Tibial nerve (tissue), 4 donors: Measurements from ENCODE around the gene LRRC17. TPM values are rescaled to one million over a fixed set of nuclear protein-coding genes. Genes with fewer than 3 reads are reported as not detected.

ENCODE experiments used
- DNase-seq, 2 donors: peaks; one replicate each; pipeline ENCODE4 v3.0.0-alpha.2; 2019; ENCODE audit warnings: low spot score in 2 of 2
- H3K27ac ChIP-seq, 4 donors: fragments of 200-600 bp; sonication (generic) in 3 of 4; one replicate each; pipeline ENCODE4 v1.5.1; 2017 to 2019; ENCODE audit warnings: mild to moderate bottlenecking in 1 of 4
- H3K27me3 ChIP-seq, 2 donors: fragments of 200-600 bp; sonication (generic) in 1 of 2; one replicate each; pipeline versions ENCODE4 v1.5.1 to v1.6.0; 2017 to 2019
- H3K36me3 ChIP-seq, 3 donors: fragments of 200-600 bp; sonication (generic); one replicate each; pipeline ENCODE4 v1.5.1; 2018 to 2019
- H3K4me1 ChIP-seq, 4 donors: fragments of 200-600 bp; sonication (generic) in 3 of 4; one replicate each; pipeline ENCODE4 v1.5.1; 2017 to 2019
- H3K4me3 ChIP-seq, 4 donors: fragments of 200-600 bp; sonication (generic) in 3 of 4; one replicate each; pipeline ENCODE4 v1.5.1; 2017 to 2019; ENCODE audit warnings: mild to moderate bottlenecking in 1 of 4, moderate library complexity in 1 of 4
- H3K9me3 ChIP-seq, 4 donors: fragments of 200-600 bp; sonication (generic) in 3 of 4; one replicate each; pipeline ENCODE4 v1.5.1; 2017 to 2019
- CTCF ChIP-seq, 5 experiments: fragments of 200-600 bp in 3 of 5; fragments of 450-650 bp in 2 of 5; sonication (generic) in 3 of 5; IDR thresholded peaks; one replicate each; pipeline ENCODE4 v1.5.1; 2016 to 2019; ENCODE audit warnings: antibody characterized with exemption in 5 of 5, mild to moderate bottlenecking in 3 of 5, moderate library complexity in 2 of 5
- EP300 ChIP-seq, 2 donors: sonication (generic); formaldehyde crosslinking; IDR thresholded peaks; one replicate each; pipeline ENCODE4 v1.6.1; 2017; ENCODE audit warnings: antibody characterized with exemption in 2 of 2, mild to moderate bottlenecking in 1 of 2
- POLR2A ChIP-seq, 2 donors: fragments of 450-650 bp; IDR thresholded peaks; one replicate each; pipeline ENCODE4 v1.6.1; 2017; ENCODE audit warnings: antibody characterized with exemption in 2 of 2, mild to moderate bottlenecking in 2 of 2, moderate library complexity in 2 of 2
- WGBS, 2 donors: methylation state at CpG; one replicate each; pipeline ENCODE4 v1.1.5; 2018; 5-methylcytosine and 5-hydroxymethylcytosine counted together
- total RNA-seq, 4 donors: library from RNA; depleted of rRNA; stranded (reverse); fragments of >200 nt; gene quantifications; one replicate each; pipeline ENCODE4 v1.1.0, GENCODE V29; 2016

Gene LRRC17
- total RNA-seq, 4 donors from 2014 or later, result 1.7 to 9.0 (median 2.6) TPM

- peaks cover 0 to 19% (median 0%) of the 10 kb centered on the region in 4 donors for H3K9me3 ChIP-seq
- DNase-seq, result no peak
- H3K4me1 ChIP-seq, result no peaks in the 10 kb centered on the region
- 77 to 80% methylated on average over 7 of the region's 7 CpGs for WGBS, 2 donors
- TF ChIP-seq POLR2A (IDR thresholded peaks at IDR 0.05) (no peak), EP300 (IDR thresholded peaks at IDR 0.05) (no peak), CTCF (IDR thresholded peaks at IDR 0.05) (no peak)
- H3K27me3 ChIP-seq, result no peaks in the 10 kb centered on the region
- no peaks in the 10 kb centered on the region for H3K36me3 ChIP-seq
- no peak overlapping the region for H3K27ac ChIP-seq
- H3K4me3 ChIP-seq, result no peak overlapping the region
Measured at GRCh38 chr7:102983602-102984001, 70.8 kb downstream of the LRRC17 start.

- H3K4me1 ChIP-seq, result peaks cover 0 to 6% (median 0%) of the 10 kb centered on the region in 4 donors
- H3K27ac ChIP-seq, result no peak overlapping the region
- no peaks in the 10 kb centered on the region for H3K36me3 ChIP-seq
- TF ChIP-seq POLR2A (IDR thresholded peaks at IDR 0.05) (no peak), EP300 (IDR thresholded peaks at IDR 0.05) (no peak), CTCF (IDR thresholded peaks at IDR 0.05) (no peak)
- no peaks in the 10 kb centered on the region for H3K27me3 ChIP-seq
- H3K9me3 ChIP-seq, result peaks cover 0 to 2% (median 0%) of the 10 kb centered on the region in 4 donors
- H3K4me3 ChIP-seq, result no peak overlapping the region
- DNase-seq, result no peak
Measured at GRCh38 chr7:102985176-102985783, 72.5 kb downstream of the LRRC17 start.

GRCh38 chr7:102988088-102988487, 75.3 kb downstream of the LRRC17 start:
- H3K27me3 ChIP-seq, result no peaks in the 10 kb centered on the region
- peaks cover 0 to 14% (median 4%) of the 10 kb centered on the region in 4 donors for H3K4me1 ChIP-seq
- no peak for TF ChIP-seq POLR2A (IDR thresholded peaks at IDR 0.05)
- no peak for TF ChIP-seq EP300 (IDR thresholded peaks at IDR 0.05)
- no peak for TF ChIP-seq CTCF (IDR thresholded peaks at IDR 0.05)
- 84% methylated on average over 2 of the region's 2 CpGs for WGBS, 2 donors
- H3K9me3 ChIP-seq, result no peaks in the 10 kb centered on the region
- no peak overlapping the region for H3K4me3 ChIP-seq
- DNase-seq, result no peak
- H3K27ac ChIP-seq, result no peak overlapping the region
- no peaks in the 10 kb centered on the region for H3K36me3 ChIP-seq

- Histone ChIP-seq H3K27ac (no peak overlapping the region), H3K27me3 (no peaks in the 10 kb centered on the region), H3K9me3 (no peaks in the 10 kb centered on the region), H3K36me3 (no peaks in the 10 kb centered on the region), H3K4me3 (no peak overlapping the region), H3K4me1 (peaks cover 0 to 22% (median 6%) of the 10 kb centered on the region in 4 donors)
- TF ChIP-seq POLR2A (IDR thresholded peaks at IDR 0.05) (no peak), CTCF (IDR thresholded peaks at IDR 0.05) (no peak), EP300 (IDR thresholded peaks at IDR 0.05) (no peak)
- 79 to 83% methylated on average over 6 of the region's 6 CpGs for WGBS, 2 donors
- DNase-seq, result no peak
Measured at GRCh38 chr7:102988631-102989560, 76.1 kb downstream of the LRRC17 start.

GRCh38 chr7:102990642-102991041, 77.8 kb downstream of the LRRC17 start:
- WGBS, 2 donors, result 86% methylated on average over 2 of the region's 2 CpGs
- no peak for TF ChIP-seq CTCF (IDR thresholded peaks at IDR 0.05)
- no peak for TF ChIP-seq EP300 (IDR thresholded peaks at IDR 0.05)
- TF ChIP-seq POLR2A (IDR thresholded peaks at IDR 0.05), result no peak
- no peaks in the 10 kb centered on the region for H3K36me3 ChIP-seq
- H3K27me3 ChIP-seq, result no peaks in the 10 kb centered on the region
- H3K27ac ChIP-seq, result no peak overlapping the region
- peaks cover 0 to 25% (median 6%) of the 10 kb centered on the region in 4 donors for H3K4me1 ChIP-seq
- no peak for DNase-seq
- no peak overlapping the region for H3K4me3 ChIP-seq
- H3K9me3 ChIP-seq, result no peaks in the 10 kb centered on the region
